Glutamatergic neuron (in vitro differentiated cells): ENCODE results near the gene LDLRAD4. TPM values are rescaled to one million over a fixed set of nuclear protein-coding genes. Genes with fewer than 3 reads are reported as not detected.

Source experiments
- DNase-seq: peaks from one replicate; pipeline ENCODE4 v3.0.0; 2022
- H3K27ac Mint-ChIP-seq: one replicate; pipeline ENCODE4 v1.8.0; 2020; ENCODE audit warnings: mild to moderate bottlenecking, mixed read lengths, inconsistent platforms; ENCODE audit not compliant: unreplicated experiment
- H3K27me3 Mint-ChIP-seq: one replicate; pipeline ENCODE4 v1.8.0; 2020; ENCODE audit warnings: mild to moderate bottlenecking, moderate library complexity, mixed read lengths, inconsistent platforms; ENCODE audit not compliant: unreplicated experiment
- H3K36me3 Mint-ChIP-seq: one replicate; pipeline ENCODE4 v1.8.0; 2020; ENCODE audit warnings: mild to moderate bottlenecking, mixed read lengths, inconsistent platforms; ENCODE audit not compliant: unreplicated experiment
- H3K4me1 Mint-ChIP-seq: one replicate; pipeline ENCODE4 v1.8.0; 2020; ENCODE audit warnings: mild to moderate bottlenecking, low read depth, mixed read lengths, inconsistent platforms; ENCODE audit not compliant: unreplicated experiment
- H3K4me3 Mint-ChIP-seq: one replicate; pipeline ENCODE4 v1.8.0; 2020; ENCODE audit warnings: mild to moderate bottlenecking, mixed read lengths, inconsistent platforms; ENCODE audit not compliant: unreplicated experiment
- H3K9me3 Mint-ChIP-seq: one replicate; pipeline ENCODE4 v1.8.0; 2020; ENCODE audit warnings: mild to moderate bottlenecking, moderate library complexity, mixed read lengths, inconsistent platforms; ENCODE audit not compliant: unreplicated experiment
- CTCF ChIP-seq: fragments of 200-600 bp; sonication (generic); IDR thresholded peaks from one replicate; pipeline ENCODE4 v1.5.0; 2021; ENCODE audit not compliant: partially characterized antibody, unreplicated experiment
- long read RNA-seq: library from polyadenylated mRNA; unstranded; transcript quantifications from one replicate; pipeline ENCODE4 v2.0.0, GENCODE V29; 2020; ENCODE audit not compliant: unreplicated experiment
- total RNA-seq: library from RNA; stranded (reverse); fragmentation: NEBNext Ultra II Directional; extraction: Animal tissue kit (Norgen Biotek cat#: 25700); gene quantifications from one replicate; pipeline ENCODE4 v1.2.1, GENCODE V29; 2021; ENCODE audit not compliant: unreplicated experiment

Gene LDLRAD4
- total RNA-seq = 0.29 TPM
- long read RNA-seq = 0 reads

DNA sequence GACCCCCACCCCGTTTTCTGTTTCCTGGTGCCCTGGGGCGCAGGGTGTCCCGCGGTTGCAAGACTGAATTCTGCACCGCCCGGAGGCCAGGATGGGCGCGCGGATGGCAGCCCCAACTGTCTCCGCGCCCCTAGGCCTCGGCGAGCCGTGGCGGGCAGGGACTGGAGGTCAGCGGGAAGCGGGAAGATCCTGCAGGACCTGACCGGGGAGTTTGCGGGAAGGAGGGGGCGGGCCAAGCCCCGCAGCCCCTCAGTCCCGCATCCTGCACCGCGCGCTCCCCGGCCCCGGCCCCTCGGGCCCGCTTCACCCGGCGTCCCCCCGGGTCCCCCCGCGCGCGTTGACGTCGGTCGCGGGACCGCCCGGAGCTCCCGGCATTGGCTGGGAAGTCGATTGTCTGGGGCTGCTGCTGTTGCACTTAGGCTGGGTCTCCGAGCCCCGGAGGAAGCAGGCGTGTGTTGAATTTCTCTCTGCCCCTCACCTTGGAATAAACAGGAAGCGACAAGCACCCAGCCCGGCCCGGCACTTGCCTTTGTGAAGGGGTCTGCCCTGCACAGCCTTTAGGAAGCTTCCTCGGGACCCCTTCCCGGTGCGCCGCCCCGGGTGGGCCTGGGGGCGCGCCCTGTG is at the start of gene LDLRAD4:
TSS of gene LDLRAD4 (plus strand) at position 393 of the 624 bp plus-strand sequence.
- no peak for TF ChIP-seq CTCF
- H3K4me3 Mint-ChIP-seq = peak within 1 kb of the TSS; percentile 55
- peaks cover 9% of the 10 kb centered on the region for H3K9me3 Mint-ChIP-seq
- H3K4me1 Mint-ChIP-seq = peaks cover 17% of the 10 kb centered on the region
- H3K27me3 Mint-ChIP-seq = peaks cover 16% of the 10 kb centered on the region
- H3K36me3 Mint-ChIP-seq = peaks cover 4% of the 10 kb centered on the region
- no peak within 1 kb of the TSS for H3K27ac Mint-ChIP-seq
- peak; percentile 59 for DNase-seq

DNA sequence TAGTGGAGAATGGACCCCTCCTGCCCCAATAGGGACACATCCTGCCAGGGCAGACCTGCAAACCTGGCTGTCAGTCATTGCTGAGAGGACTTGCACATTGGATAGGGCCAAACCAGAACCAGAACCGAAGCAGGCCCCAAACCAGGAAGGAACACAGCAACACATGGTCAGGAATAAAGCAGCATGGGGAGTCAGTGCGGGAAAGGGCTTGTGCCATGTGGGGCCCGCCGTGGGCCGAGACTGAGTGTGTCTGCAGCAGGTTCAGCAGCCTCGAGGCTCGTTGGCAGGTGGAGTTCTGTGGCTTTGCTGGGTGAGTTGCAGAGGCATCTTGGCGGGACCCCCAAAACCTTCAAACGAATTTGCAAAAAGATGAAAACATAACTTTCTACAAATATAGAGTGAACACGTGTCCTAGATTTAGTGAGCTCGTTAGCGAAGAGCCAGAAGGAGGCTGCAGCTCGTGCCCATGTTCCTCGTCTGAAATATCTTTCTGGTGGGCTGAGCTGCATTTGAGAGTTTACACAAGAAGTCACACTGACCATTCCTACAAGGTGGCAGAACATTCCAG is 44.9 kb upstream of the LDLRAD4 start:
- no peak for DNase-seq
- TF ChIP-seq CTCF = no peak
- H3K9me3 Mint-ChIP-seq = no peaks in the 10 kb centered on the region
- H3K4me3 Mint-ChIP-seq = no peak overlapping the region
- H3K4me1 Mint-ChIP-seq = peaks cover 9% of the 10 kb centered on the region
- no peaks in the 10 kb centered on the region for H3K36me3 Mint-ChIP-seq
- H3K27ac Mint-ChIP-seq = no peak overlapping the region
- no peaks in the 10 kb centered on the region for H3K27me3 Mint-ChIP-seq

GRCh38 chr18:13175266-13175665 is 43.3 kb upstream of the LDLRAD4 start:
- no peak overlapping the region for H3K4me3 Mint-ChIP-seq
- no peak overlapping the region for H3K27ac Mint-ChIP-seq
- no peaks in the 10 kb centered on the region for H3K27me3 Mint-ChIP-seq
- no peak for TF ChIP-seq CTCF
- H3K4me1 Mint-ChIP-seq = peaks cover 9% of the 10 kb centered on the region
- H3K9me3 Mint-ChIP-seq = no peaks in the 10 kb centered on the region
- no peaks in the 10 kb centered on the region for H3K36me3 Mint-ChIP-seq
- DNase-seq = no peak

GRCh38 chr18:13175754-13176210 is 42.8 kb upstream of the LDLRAD4 start:
- Mint-ChIP-seq H3K4me1 (peaks cover 9% of the 10 kb centered on the region), H3K27ac (no peak overlapping the region), H3K4me3 (no peak overlapping the region), H3K36me3 (no peaks in the 10 kb centered on the region), H3K27me3 (no peaks in the 10 kb centered on the region), H3K9me3 (peaks cover under 1% of the 10 kb centered on the region)
- no peak for DNase-seq
- TF ChIP-seq CTCF = no peak

DNA sequence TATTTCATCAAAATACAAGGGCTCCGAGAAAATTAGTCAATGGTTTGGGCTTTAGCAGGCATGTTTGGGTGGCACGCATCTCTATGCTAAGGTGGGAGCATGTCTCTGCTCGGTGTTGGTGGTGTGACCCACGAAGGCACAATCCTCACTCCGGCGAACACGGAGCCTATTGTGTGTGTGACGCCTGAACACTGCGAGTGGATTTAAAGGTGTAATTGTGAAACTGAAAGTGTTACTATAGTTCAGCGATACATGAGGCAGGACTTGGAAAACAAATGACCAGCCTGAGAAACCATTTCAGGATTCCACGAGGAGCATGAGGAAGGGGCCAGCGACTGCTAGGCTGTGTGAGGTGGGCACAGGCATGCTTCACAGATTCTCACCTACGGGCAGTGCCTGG is 41.7 kb upstream of the LDLRAD4 start:
- no peak overlapping the region for H3K4me3 Mint-ChIP-seq
- no peak for TF ChIP-seq CTCF
- H3K36me3 Mint-ChIP-seq = no peaks in the 10 kb centered on the region
- no peak overlapping the region for H3K27ac Mint-ChIP-seq
- H3K27me3 Mint-ChIP-seq = no peaks in the 10 kb centered on the region
- H3K9me3 Mint-ChIP-seq = peaks cover 2% of the 10 kb centered on the region
- no peak for DNase-seq
- H3K4me1 Mint-ChIP-seq = peaks cover 9% of the 10 kb centered on the region
